ENCODE results near the gene FN3K. TPM values are rescaled to one million over a fixed set of nuclear protein-coding genes. Genes with fewer than 3 reads are reported as not detected.

FN3K gene
- total and polyA plus RNA-seq, 2 of the 13 experiments (the other 11 are each of a cell fraction or from before 2014, with no cell fraction given) = 3.5 to 12.2 TPM

GRCh38 chr17:82752371-82753200, 17.2 kb downstream of the FN3K start (continued):
- TF ChIP-seq PRDM15 (CRISPR knock-in tag; IDR thresholded peaks at IDR 0.05) (no peak), KAT8 (CRISPR knock-in tag; IDR thresholded peaks at IDR 0.05) (no peak), ZNF670 (CRISPR knock-in tag; IDR thresholded peaks at IDR 0.05; ENCODE audit: borderline replicate concordance) (no peak), ZBTB34 (CRISPR knock-in tag; IDR thresholded peaks at IDR 0.05) (no peak; the same call in 1 of the 2 replicates), ZFP36L1 (CRISPR knock-in tag; IDR thresholded peaks at IDR 0.05) (0 out of 2 replicates have a peak, but pooled peaks have one; percentile 29), FOXJ3 (CRISPR knock-in tag; IDR thresholded peaks at IDR 0.05; ENCODE audit: borderline replicate concordance) (no peak), ZNF30 (CRISPR knock-in tag; IDR thresholded peaks at IDR 0.05) (no peak), ZNF326 (CRISPR knock-in tag; IDR thresholded peaks at IDR 0.05; ENCODE audit: borderline replicate concordance) (no peak), ZNF317 (CRISPR knock-in tag; IDR thresholded peaks at IDR 0.05) (no peak), ZNF660 (CRISPR knock-in tag; IDR thresholded peaks at IDR 0.05; ENCODE audit: borderline replicate concordance, low read depth) (no peak), SP2 (CRISPR knock-in tag; IDR thresholded peaks at IDR 0.05) (peak; percentile 9; the same call in 1 of the 2 replicates), ZNF609 (CRISPR knock-in tag; IDR thresholded peaks at IDR 0.05; ENCODE audit: borderline replicate concordance) (no peak), ZNF747 (CRISPR knock-in tag; IDR thresholded peaks at IDR 0.05; ENCODE audit: borderline replicate concordance) (no peak)
